Cerebellar cortex (tissue), 1 donor: ENCODE measurements around the gene ERCC5.

Experiments used
- DNase-seq: peaks from one replicate; pipeline ENCODE4 v3.0.0-alpha.2; 2015; ENCODE audit warnings: low spot score

Gene ERCC5

GRCh38 chr13:102845630-102846260 is at the start of gene ERCC5:
ERCC5 (plus strand) TSS chr13:102846032; CDS start chr13:102846267, 235 bp downstream.
- peak; percentile 95 for DNase-seq

- DNase-seq = peak; percentile 96
These were observed 47.0 kb upstream of the ERCC5 start, which contains the start of the genes BIVM and POGLUT2 for GRCh38 chr13:102798581-102799425. BIVM (plus strand) TSS chr13:102799119; CDS start chr13:102807268, 8,149 bp downstream. POGLUT2 (minus strand) TSS chr13:102798976; CDS start chr13:102798670, 306 bp downstream.

- DNase-seq = peak; percentile 24
These were observed 46.2 kb upstream of the ERCC5 start for GRCh38 chr13:102799426-102800144.

GRCh38 chr13:102800145-102801041 is 45.4 kb upstream of the ERCC5 start:
- DNase-seq = peak; percentile 68

GRCh38 chr13:102805680-102806079 is 40.2 kb upstream of the ERCC5 start:
- no peak for DNase-seq

GRCh38 chr13:102807699-102808098 is 38.1 kb upstream of the ERCC5 start:
- DNase-seq = no peak

- no peak for DNase-seq
These were observed 33.1 kb upstream of the ERCC5 start for GRCh38 chr13:102812611-102813287.

GRCh38 chr13:102814025-102814607 is 31.7 kb upstream of the ERCC5 start:
- no peak for DNase-seq

GRCh38 chr13:102814793-102815192 is 31.0 kb upstream of the ERCC5 start:
- no peak for DNase-seq

GRCh38 chr13:102815788-102816187 is 30.0 kb upstream of the ERCC5 start:
- no peak for DNase-seq

- no peak for DNase-seq
These were observed 29.1 kb upstream of the ERCC5 start for GRCh38 chr13:102816708-102817107.

GRCh38 chr13:102817241-102817640 is 28.6 kb upstream of the ERCC5 start:
- DNase-seq = no peak

- peak; percentile 22 for DNase-seq
These were observed 27.9 kb upstream of the ERCC5 start for GRCh38 chr13:102817907-102818306.

GRCh38 chr13:102825400-102825799 is 20.4 kb upstream of the ERCC5 start:
- no peak for DNase-seq

- peak; percentile 16 for DNase-seq
These were observed 19.7 kb upstream of the ERCC5 start for GRCh38 chr13:102825921-102826706.

- no peak for DNase-seq
These were observed 15.2 kb upstream of the ERCC5 start for GRCh38 chr13:102830646-102831045.

- no peak for DNase-seq
These were observed 9.4 kb upstream of the ERCC5 start for GRCh38 chr13:102836471-102836870.

GRCh38 chr13:102838273-102838672 is 7.6 kb upstream of the ERCC5 start:
- no peak for DNase-seq

- DNase-seq = no peak
These were observed 6.8 kb upstream of the ERCC5 start for GRCh38 chr13:102838982-102839381.

- DNase-seq = no peak
These were observed 6.4 kb upstream of the ERCC5 start for GRCh38 chr13:102839462-102839861.
